GM23338 (cell line): Measurements from ENCODE around the gene CCDC134.

ENCODE experiments used
- EZH2 ChIP-seq: fragments of 200-600 bp; sonication (generic); IDR thresholded peaks from one replicate; pipeline ENCODE4 v1.8.0; 2017; ENCODE audit warnings: antibody characterized with exemption, mild to moderate bottlenecking, low read depth; ENCODE audit not compliant: unreplicated experiment
- EZH2phosphoT487 ChIP-seq: fragments of 200-600 bp; sonication (generic); IDR thresholded peaks from one replicate; pipeline ENCODE4 v1.8.1; 2018; ENCODE audit warnings: antibody characterized with exemption; ENCODE audit not compliant: unreplicated experiment
- TF ChIP-seq, protein P1 (sequence below): IDR thresholded peaks from one replicate; pipeline ENCODE4 v1.6.1; 2018; ENCODE audit warnings: antibody characterized with exemption; ENCODE audit not compliant: unreplicated experiment

DNA sequence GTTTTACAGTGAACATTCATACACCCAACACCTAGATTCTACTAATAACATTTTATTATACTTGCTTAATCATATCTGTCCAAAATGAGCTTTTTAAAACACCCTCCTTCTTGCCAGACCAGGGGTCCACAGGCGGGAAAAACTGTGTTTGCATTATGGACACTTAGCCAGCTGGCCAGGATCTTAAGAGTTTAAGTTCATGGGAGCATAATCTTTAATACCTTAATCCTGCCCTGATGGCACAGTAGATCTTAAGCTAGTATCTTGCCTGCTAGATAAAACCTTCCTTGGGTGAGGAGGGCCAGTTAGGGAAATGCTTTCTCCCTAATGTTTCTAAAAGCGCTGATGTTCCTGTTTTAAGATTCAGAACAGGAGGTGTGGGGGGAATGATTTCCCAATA, 13.1 kb upstream of the CCDC134 start:
- TF ChIP-seq, protein P1, sequence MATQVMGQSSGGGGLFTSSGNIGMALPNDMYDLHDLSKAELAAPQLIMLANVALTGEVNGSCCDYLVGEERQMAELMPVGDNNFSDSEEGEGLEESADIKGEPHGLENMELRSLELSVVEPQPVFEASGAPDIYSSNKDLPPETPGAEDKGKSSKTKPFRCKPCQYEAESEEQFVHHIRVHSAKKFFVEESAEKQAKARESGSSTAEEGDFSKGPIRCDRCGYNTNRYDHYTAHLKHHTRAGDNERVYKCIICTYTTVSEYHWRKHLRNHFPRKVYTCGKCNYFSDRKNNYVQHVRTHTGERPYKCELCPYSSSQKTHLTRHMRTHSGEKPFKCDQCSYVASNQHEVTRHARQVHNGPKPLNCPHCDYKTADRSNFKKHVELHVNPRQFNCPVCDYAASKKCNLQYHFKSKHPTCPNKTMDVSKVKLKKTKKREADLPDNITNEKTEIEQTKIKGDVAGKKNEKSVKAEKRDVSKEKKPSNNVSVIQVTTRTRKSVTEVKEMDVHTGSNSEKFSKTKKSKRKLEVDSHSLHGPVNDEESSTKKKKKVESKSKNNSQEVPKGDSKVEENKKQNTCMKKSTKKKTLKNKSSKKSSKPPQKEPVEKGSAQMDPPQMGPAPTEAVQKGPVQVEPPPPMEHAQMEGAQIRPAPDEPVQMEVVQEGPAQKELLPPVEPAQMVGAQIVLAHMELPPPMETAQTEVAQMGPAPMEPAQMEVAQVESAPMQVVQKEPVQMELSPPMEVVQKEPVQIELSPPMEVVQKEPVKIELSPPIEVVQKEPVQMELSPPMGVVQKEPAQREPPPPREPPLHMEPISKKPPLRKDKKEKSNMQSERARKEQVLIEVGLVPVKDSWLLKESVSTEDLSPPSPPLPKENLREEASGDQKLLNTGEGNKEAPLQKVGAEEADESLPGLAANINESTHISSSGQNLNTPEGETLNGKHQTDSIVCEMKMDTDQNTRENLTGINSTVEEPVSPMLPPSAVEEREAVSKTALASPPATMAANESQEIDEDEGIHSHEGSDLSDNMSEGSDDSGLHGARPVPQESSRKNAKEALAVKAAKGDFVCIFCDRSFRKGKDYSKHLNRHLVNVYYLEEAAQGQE = no peak
- no peak for TF ChIP-seq EZH2phosphoT487
- no peak for TF ChIP-seq EZH2
